Measurements from ENCODE around the gene ADGRG2. TPM values are rescaled to one million over a fixed set of nuclear protein-coding genes. Genes with fewer than 3 reads are reported as not detected.

Gene ADGRG2
- total and polyA plus RNA-seq, 2 donors (not counting 1 experiment from before 2014, with no cell fraction given) = not detected

- no peak overlapping the region for H3K4me3 ChIP-seq (ENCODE audit: control extremely low read depth in 1 of 5, extremely low read depth in 1 of 5, insufficient read depth in 1 of 5, low read depth in 2 of 5, low read length in 4 of 5)
- no peak overlapping the region for H3K27ac Mint-ChIP-seq
- H4K20me1 ChIP-seq (ENCODE audit: control insufficient read depth, insufficient read depth, low read length, poor library complexity, severe bottlenecking) = no peaks in the 10 kb centered on the region
- H3K9ac ChIP-seq (ENCODE audit: low read length) = no peak overlapping the region
- H3K4me1 Mint-ChIP-seq = no peaks in the 10 kb centered on the region
- intact Hi-C loops (cut with micrococcal nuclease) = no loop called here
- no peak for TF ChIP-seq CTCF (IDR thresholded peaks at IDR 0.05)
- TF ChIP-seq EZH2 (IDR thresholded peaks at IDR 0.05; ENCODE audit: borderline replicate concordance, insufficient read depth, low read depth, low read length, poor library complexity, severe bottlenecking) = no peak
- H3K27ac ChIP-seq (ENCODE audit: low read length in 2 of 2) = no peak overlapping the region
- H3K4me3 Mint-ChIP-seq = no peak overlapping the region
- H3K27me3 ChIP-seq (replicated peaks in 1 of 4; ENCODE audit: control extremely low read depth in 1 of 4, control insufficient read depth in 3 of 4, insufficient read depth in 4 of 4, low read length in 3 of 4) = no peaks in the 10 kb centered on the region
- CTCF ChIA-PET = interaction anchor here (1.5 kb wide), 1 partner anchor 42 kb away, joined by 3 read pairs; no protein-coding TSS in a partner anchor
- no peaks in the 10 kb centered on the region for H3K36me3 ChIP-seq (replicated peaks in 1 of 2; ENCODE audit: control extremely low read depth in 1 of 2, control insufficient read depth in 1 of 2, extremely low read depth in 1 of 2, insufficient read depth in 2 of 2, low read length in 1 of 2)
- 100% methylated on average over 3 of the region's 8 CpGs for WGBS (ENCODE audit: insufficient coverage)
- DNase-seq (no peak), ATAC-seq (ENCODE audit: low read depth) (no peak)
- H2AFZ ChIP-seq (ENCODE audit: insufficient read depth, low read depth, low read length, poor library complexity, severe bottlenecking) = no peak overlapping the region
- no peaks in the 10 kb centered on the region for H3K9me3 Mint-ChIP-seq (ENCODE audit: insufficient read depth)
- no peaks in the 10 kb centered on the region for H3K79me2 ChIP-seq (ENCODE audit: control insufficient read depth, insufficient read depth, low read length)
- no peaks in the 10 kb centered on the region for H3K27me3 Mint-ChIP-seq
- POLR2A ChIA-PET = no interaction called here
- no peaks in the 10 kb centered on the region for H3K4me1 ChIP-seq (ENCODE audit: control insufficient read depth in 2 of 2, insufficient read depth in 2 of 2, low read length in 2 of 2)
- H3K4me2 ChIP-seq (replicated peaks; ENCODE audit: low read depth, low read length, poor library complexity, severe bottlenecking) = no peak overlapping the region
- H3K9me3 ChIP-seq (ENCODE audit: control extremely low read depth in 1 of 3, control insufficient read depth in 2 of 3, insufficient read depth in 1 of 3, low read length in 2 of 3) = no peaks in the 10 kb centered on the region
These were observed 75.7 kb downstream of the ADGRG2 start for GRCh38 chrX:19046343-19047215.

GRCh38 chrX:19040373-19040772 lies 81.9 kb downstream of the ADGRG2 start:
- Histone ChIP-seq H3K9me3 (ENCODE audit: control extremely low read depth in 1 of 3, control insufficient read depth in 2 of 3, insufficient read depth in 1 of 3, low read length in 2 of 3) (no peaks in the 10 kb centered on the region), H3K36me3 (replicated peaks in 1 of 2; ENCODE audit: control extremely low read depth in 1 of 2, control insufficient read depth in 1 of 2, extremely low read depth in 1 of 2, insufficient read depth in 2 of 2, low read length in 1 of 2) (no peaks in the 10 kb centered on the region), H2AFZ (ENCODE audit: insufficient read depth, low read depth, low read length, poor library complexity, severe bottlenecking) (no peak overlapping the region), H3K9ac (ENCODE audit: low read length) (no peak overlapping the region), H3K79me2 (ENCODE audit: control insufficient read depth, insufficient read depth, low read length) (no peaks in the 10 kb centered on the region), H3K4me1 (ENCODE audit: control insufficient read depth in 2 of 2, insufficient read depth in 2 of 2, low read length in 2 of 2) (no peaks in the 10 kb centered on the region), H3K27ac (ENCODE audit: low read length in 2 of 2) (no peak overlapping the region), H3K4me3 (ENCODE audit: control extremely low read depth in 1 of 5, extremely low read depth in 1 of 5, insufficient read depth in 1 of 5, low read depth in 2 of 5, low read length in 4 of 5) (no peak overlapping the region), H4K20me1 (ENCODE audit: control insufficient read depth, insufficient read depth, low read length, poor library complexity, severe bottlenecking) (no peaks in the 10 kb centered on the region), H3K27me3 (replicated peaks in 1 of 4; ENCODE audit: control extremely low read depth in 1 of 4, control insufficient read depth in 3 of 4, insufficient read depth in 4 of 4, low read length in 3 of 4) (no peaks in the 10 kb centered on the region), H3K4me2 (replicated peaks; ENCODE audit: low read depth, low read length, poor library complexity, severe bottlenecking) (no peak overlapping the region)
- no CpG with 5 or more reads among the region's 3 CpGs for WGBS (ENCODE audit: insufficient coverage)
- H3K4me3 Mint-ChIP-seq = no peak overlapping the region
- no peaks in the 10 kb centered on the region for H3K4me1 Mint-ChIP-seq
- H3K9me3 Mint-ChIP-seq (ENCODE audit: insufficient read depth) = no peaks in the 10 kb centered on the region
- no peak for ATAC-seq (ENCODE audit: low read depth)
- ChIA-PET POLR2A (no interaction called here), CTCF (interaction anchor here (0.9 kb wide), 1 partner anchor 104 kb away, joined by 3 read pairs; no protein-coding TSS in a partner anchor)
- no peak overlapping the region for H3K27ac Mint-ChIP-seq
- DNase-seq = no peak
- H3K27me3 Mint-ChIP-seq = no peaks in the 10 kb centered on the region
- intact Hi-C loops (cut with micrococcal nuclease) = no loop called here
- TF ChIP-seq CTCF (IDR thresholded peaks at IDR 0.05) (no peak), EZH2 (IDR thresholded peaks at IDR 0.05; ENCODE audit: borderline replicate concordance, insufficient read depth, low read depth, low read length, poor library complexity, severe bottlenecking) (no peak)

All from B cell (primary cell).